DND-41 (cell line): ENCODE data around the gene PAK4.

Source experiments
- CTCF ChIP-seq: IDR thresholded peaks from 2 replicates; pipeline ENCODE4 v1.5.1; 2012; ENCODE audit warnings: borderline replicate concordance, low read length, moderate library complexity, mild to moderate bottlenecking; ENCODE audit not compliant: poor library complexity, severe bottlenecking; ENCODE audit errors: extremely low read depth
- EZH2 ChIP-seq: IDR thresholded peaks from 3 replicates; pipeline ENCODE4 v1.6.1; 2012; ENCODE audit warnings: borderline replicate concordance, low read depth, mild to moderate bottlenecking, moderate library complexity, low read length, inconsistent platforms; ENCODE audit not compliant: severe bottlenecking

DNA sequence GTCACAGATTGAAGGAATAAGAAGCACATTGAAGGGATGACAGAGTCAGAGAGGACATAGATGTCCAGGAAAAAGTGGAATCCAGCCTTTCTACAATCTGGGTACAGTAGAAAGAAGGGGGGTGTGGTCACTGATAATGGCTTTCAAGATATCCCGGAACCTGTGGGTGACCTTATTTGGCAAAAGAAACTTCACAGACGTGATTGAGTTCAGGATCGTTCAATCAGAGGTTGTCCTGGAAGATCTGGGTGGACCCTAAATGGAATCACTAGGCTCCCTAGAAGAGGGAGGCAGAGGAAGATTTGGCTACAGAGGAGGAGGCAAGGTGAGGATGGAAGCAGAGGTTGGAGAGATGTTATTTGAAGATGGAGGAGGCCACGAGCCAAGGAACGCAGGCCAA is 91.5 kb downstream of the PAK4 start:
- TF ChIP-seq CTCF (no peak), EZH2 (no peak)
